H9 (cell line): ENCODE results near the gene RAPH1. TPM values are rescaled to one million over a fixed set of nuclear protein-coding genes. Genes with fewer than 3 reads are reported as not detected.

Experiments used
- DNase-seq: peaks from one replicate; pipeline ENCODE4 v3.0.0-alpha.2; 2017
- H2AFZ ChIP-seq: one replicate; pipeline ENCODE4 v1.6.1; 2013; ENCODE audit warnings: mild to moderate bottlenecking, low read length, control low read depth, moderate library complexity
- H2AK5ac ChIP-seq: 2 replicates; pipeline ENCODE4 v1.6.1; 2013; ENCODE audit warnings: low read length, control low read depth, mixed read lengths; ENCODE audit not compliant: insufficient read length
- H2BK120ac ChIP-seq: one replicate; pipeline ENCODE4 v1.6.1; 2013; ENCODE audit warnings: low read depth, mild to moderate bottlenecking, low read length, control low read depth, inconsistent platforms; ENCODE audit not compliant: poor library complexity, severe bottlenecking
- H2BK12ac ChIP-seq: 2 replicates; pipeline ENCODE4 v1.6.1; 2013; ENCODE audit warnings: low read length, control low read depth, mixed read lengths, low read depth; ENCODE audit not compliant: insufficient read length
- H2BK15ac ChIP-seq: 2 replicates; pipeline ENCODE4 v1.6.1; 2013; ENCODE audit warnings: low read depth, low read length, control low read depth
- H2BK20ac ChIP-seq: one replicate; pipeline ENCODE4 v1.6.1; 2013; ENCODE audit warnings: low read depth, mild to moderate bottlenecking, low read length, control low read depth, inconsistent platforms; ENCODE audit not compliant: poor library complexity, severe bottlenecking
- H2BK5ac ChIP-seq: 2 replicates; pipeline ENCODE4 v1.6.1; 2013; ENCODE audit warnings: low read length, control low read depth, mixed read lengths; ENCODE audit not compliant: insufficient read length
- H3K14ac ChIP-seq: 2 replicates; pipeline ENCODE4 v1.6.1; 2013; ENCODE audit warnings: low read length, control low read depth; ENCODE audit not compliant: insufficient read depth
- H3K18ac ChIP-seq: 2 replicates; pipeline ENCODE4 v1.6.1; 2013; ENCODE audit warnings: low read depth, mild to moderate bottlenecking, mixed read lengths, low read length, control low read depth; ENCODE audit not compliant: insufficient read length
- H3K23ac ChIP-seq: 2 replicates; pipeline ENCODE4 v1.6.1; 2013; ENCODE audit warnings: low read length, control low read depth, mixed read lengths, low read depth; ENCODE audit not compliant: insufficient read length
- H3K23me2 ChIP-seq: 2 replicates; pipeline ENCODE4 v1.6.1; 2013; ENCODE audit warnings: low read depth, mild to moderate bottlenecking, mixed read lengths, low read length, control low read depth; ENCODE audit not compliant: insufficient read length, poor library complexity, severe bottlenecking
- H3K27ac ChIP-seq: 2 replicates; pipeline ENCODE4 v1.5.1; 2013; ENCODE audit warnings: low read length, control low read depth, mixed read lengths, low read depth; ENCODE audit not compliant: insufficient read length
- H3K27me3 ChIP-seq: 2 replicates; pipeline ENCODE4 v1.6.1; 2013; ENCODE audit warnings: low read length, control low read depth, inconsistent platforms; ENCODE audit not compliant: insufficient read depth
- H3K4ac ChIP-seq: 2 replicates; pipeline ENCODE4 v1.6.1; 2013; ENCODE audit warnings: low read depth, mild to moderate bottlenecking, control low read depth, inconsistent platforms, low read length, moderate library complexity
- H3K4me1 ChIP-seq: 2 replicates; pipeline ENCODE4 v1.6.1; 2013; ENCODE audit warnings: low read length, control low read depth, inconsistent platforms; ENCODE audit not compliant: insufficient read depth
- H3K4me2 ChIP-seq: 2 replicates; pipeline ENCODE4 v1.6.1; 2013; ENCODE audit warnings: low read length, control low read depth, mixed read lengths; ENCODE audit not compliant: insufficient read length, insufficient read depth
- H3K56ac ChIP-seq: 2 replicates; pipeline ENCODE4 v1.6.1; 2013; ENCODE audit warnings: low read depth, mild to moderate bottlenecking, mixed read lengths, low read length, control low read depth; ENCODE audit not compliant: insufficient read length
- H3K79me1 ChIP-seq: 2 replicates; pipeline ENCODE4 v1.6.1; 2013; ENCODE audit warnings: low read depth, mild to moderate bottlenecking, moderate library complexity, low read length, control low read depth, inconsistent platforms; ENCODE audit not compliant: insufficient read depth, poor library complexity, severe bottlenecking
- H3K79me2 ChIP-seq: 2 replicates; pipeline ENCODE4 v1.6.1; 2013; ENCODE audit warnings: low read length, control low read depth, inconsistent platforms; ENCODE audit not compliant: insufficient read depth
- H3K9ac ChIP-seq: 2 replicates; pipeline ENCODE4 v1.6.1; 2013; ENCODE audit warnings: low read length, control low read depth, mixed read lengths; ENCODE audit not compliant: insufficient read length; ENCODE audit errors: extremely low read depth
- H3K9me3 ChIP-seq: one replicate; pipeline ENCODE4 v1.6.1; 2013; ENCODE audit warnings: low read depth, low read length, inconsistent platforms; ENCODE audit not compliant: control insufficient read depth
- H3T11ph ChIP-seq: one replicate; pipeline ENCODE4 v1.6.1; 2013; ENCODE audit warnings: mild to moderate bottlenecking, low read length, control low read depth, inconsistent platforms
- H4K20me1 ChIP-seq: one replicate; pipeline ENCODE4 v1.6.1; 2013; ENCODE audit not compliant: control insufficient read depth, insufficient read length, insufficient read depth
- H4K5ac ChIP-seq: 2 replicates; pipeline ENCODE4 v1.6.1; 2013; ENCODE audit warnings: low read depth, mild to moderate bottlenecking, mixed read lengths, low read length, control low read depth; ENCODE audit not compliant: insufficient read length
- H4K8ac ChIP-seq: replicated peaks from 2 replicates; pipeline ENCODE4 v1.6.1; 2013; ENCODE audit warnings: low read length, control low read depth, mixed read lengths, low read depth; ENCODE audit not compliant: insufficient read length
- H4K91ac ChIP-seq: 2 replicates; pipeline ENCODE4 v1.6.1; 2013; ENCODE audit warnings: low read depth, mild to moderate bottlenecking, moderate library complexity, mixed read lengths, low read length, control low read depth; ENCODE audit not compliant: insufficient read length
- H3K27ac Mint-ChIP-seq, 3 experiments: 2 replicates in 2 of 3; 3 replicates in 1 of 3; pipeline ENCODE4 v1.8.0; 2020 to 2021; ENCODE audit warnings: mixed read lengths in 3 of 3, mild to moderate bottlenecking in 1 of 3, moderate library complexity in 1 of 3
- H3K27me3 Mint-ChIP-seq: 2 replicates; pipeline ENCODE4 v1.8.0; 2021; ENCODE audit warnings: low read depth, mild to moderate bottlenecking, moderate library complexity, mixed read lengths
- H3K36me3 Mint-ChIP-seq, 3 experiments: 2 replicates in 2 of 3; 3 replicates in 1 of 3; pipeline ENCODE4 v1.8.0; 2020 to 2021; ENCODE audit warnings: low read depth in 3 of 3, mixed read lengths in 3 of 3; ENCODE audit not compliant: insufficient read depth in 1 of 3
- H3K4me1 Mint-ChIP-seq, 2 experiments: 2 replicates each; pipeline ENCODE4 v1.8.0; 2020; ENCODE audit warnings: mixed read lengths in 2 of 2
- H3K4me3 Mint-ChIP-seq, 2 experiments: 2 replicates in 1 of 2; 3 replicates in 1 of 2; pipeline ENCODE4 v1.8.0; 2020 to 2021; ENCODE audit warnings: mild to moderate bottlenecking in 2 of 2, mixed read lengths in 2 of 2, moderate library complexity in 1 of 2
- H3K9me3 Mint-ChIP-seq, 2 experiments: 2 replicates in 1 of 2; 3 replicates in 1 of 2; pipeline ENCODE4 v1.8.0; 2020; ENCODE audit warnings: mild to moderate bottlenecking in 2 of 2, mixed read lengths in 2 of 2, moderate library complexity in 1 of 2
- WGBS: extraction: QIAGEN DNeasy Blood & Tissue Kit; methylation state at CpG from one replicate; pipeline ENCODE4 v1.1.7; 2013; ENCODE audit warnings: missing lambda C conversion rate, low lambda C conversion rate, mixed read lengths; ENCODE audit not compliant: insufficient read length; ENCODE audit errors: extremely low coverage; 5-methylcytosine and 5-hydroxymethylcytosine counted together
- total RNA-seq: library from RNA; stranded (reverse); gene quantifications from 2 replicates; pipeline ENCODE4 v1.2.1, GENCODE V29; 2021
- TF ChIP-seq, protein P1 (sequence below): fragments of 200-600 bp; sonication (generic); conservative IDR thresholded peaks from 3 replicates; pipeline ENCODE4 v1.8.0; 2021; ENCODE audit warnings: antibody characterized with exemption, mild to moderate bottlenecking

The RAPH1 gene
- total RNA-seq, 1 experiment from 2014 or later = 17.1 TPM

DNA sequence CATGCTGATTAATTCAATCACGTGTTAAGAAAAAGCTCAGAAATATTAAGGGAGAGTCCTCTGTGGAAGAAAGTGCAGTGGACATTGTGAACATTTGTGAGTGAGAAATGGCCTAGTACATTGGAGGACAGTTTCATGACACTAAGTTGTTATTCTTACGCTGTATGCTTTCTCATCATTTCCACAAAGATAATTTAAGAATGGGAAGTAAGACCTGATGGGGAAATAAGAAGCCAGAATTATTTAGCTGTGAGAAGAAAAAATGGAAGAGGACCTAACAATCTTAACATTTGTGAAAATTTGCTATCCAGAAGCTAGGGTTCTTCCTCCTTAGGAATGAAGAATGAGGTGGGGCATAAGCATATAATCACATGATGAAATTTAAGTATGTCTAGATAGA is 15.2 kb upstream of the RAPH1 start:
- Histone ChIP-seq H3K18ac (no peak overlapping the region), H4K91ac (no peak overlapping the region), H2BK15ac (no peak overlapping the region), H4K5ac (no peak overlapping the region), H3K4me1 (peaks cover 3% of the 10 kb centered on the region; the same call in 1 of the 2 replicates), H4K8ac (no peak overlapping the region), H4K20me1 (no peaks in the 10 kb centered on the region), H3K4ac (no peak overlapping the region), H3K56ac (no peak overlapping the region), H2BK5ac (no peak overlapping the region), H3K14ac (no peak overlapping the region), H2AK5ac (no peak overlapping the region), H3K23me2 (no peaks in the 10 kb centered on the region), H3K4me2 (no peak overlapping the region), H3K27me3 (no peaks in the 10 kb centered on the region), H3K9me3 (no peaks in the 10 kb centered on the region), H3K79me1 (no peaks in the 10 kb centered on the region), H3K79me2 (no peaks in the 10 kb centered on the region), H2AFZ (no peak overlapping the region), H2BK120ac (no peak overlapping the region), H2BK12ac (no peak overlapping the region), H3T11ph (no peak overlapping the region), H3K23ac (no peak overlapping the region), H3K27ac (no peak overlapping the region), H2BK20ac (no peak overlapping the region), H3K9ac (no peak overlapping the region)
- Mint-ChIP-seq H3K27ac (no peak overlapping the region), H3K27me3 (no peaks in the 10 kb centered on the region; the same call in 1 of the 2 replicates), H3K4me1 (peaks cover 6 to 11% of the 10 kb centered on the region in 2 experiments; a peak in 3 of 4 replicates), H3K4me3 (no peak overlapping the region), H3K36me3 (no peaks in the 10 kb centered on the region), H3K9me3 (no peaks in the 10 kb centered on the region)
- TF ChIP-seq, protein P1, sequence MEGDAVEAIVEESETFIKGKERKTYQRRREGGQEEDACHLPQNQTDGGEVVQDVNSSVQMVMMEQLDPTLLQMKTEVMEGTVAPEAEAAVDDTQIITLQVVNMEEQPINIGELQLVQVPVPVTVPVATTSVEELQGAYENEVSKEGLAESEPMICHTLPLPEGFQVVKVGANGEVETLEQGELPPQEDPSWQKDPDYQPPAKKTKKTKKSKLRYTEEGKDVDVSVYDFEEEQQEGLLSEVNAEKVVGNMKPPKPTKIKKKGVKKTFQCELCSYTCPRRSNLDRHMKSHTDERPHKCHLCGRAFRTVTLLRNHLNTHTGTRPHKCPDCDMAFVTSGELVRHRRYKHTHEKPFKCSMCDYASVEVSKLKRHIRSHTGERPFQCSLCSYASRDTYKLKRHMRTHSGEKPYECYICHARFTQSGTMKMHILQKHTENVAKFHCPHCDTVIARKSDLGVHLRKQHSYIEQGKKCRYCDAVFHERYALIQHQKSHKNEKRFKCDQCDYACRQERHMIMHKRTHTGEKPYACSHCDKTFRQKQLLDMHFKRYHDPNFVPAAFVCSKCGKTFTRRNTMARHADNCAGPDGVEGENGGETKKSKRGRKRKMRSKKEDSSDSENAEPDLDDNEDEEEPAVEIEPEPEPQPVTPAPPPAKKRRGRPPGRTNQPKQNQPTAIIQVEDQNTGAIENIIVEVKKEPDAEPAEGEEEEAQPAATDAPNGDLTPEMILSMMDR = no peak
- WGBS = no CpG with 5 or more reads among the region's 2 CpGs
- DNase-seq = no peak
